Measurements from ENCODE around the gene BTNL9. TPM values are rescaled to one million over a fixed set of nuclear protein-coding genes. Genes with fewer than 3 reads are reported as not detected.

BTNL9 gene
- polyA plus RNA-seq, 3 donors = 7.0 to 14.9 (median 11.5) TPM

- DNase-seq (ENCODE audit: extremely low read depth in 1 of 11, low read depth in 9 of 11, low spot score in 4 of 11) = no peak
Measured at GRCh38 chr5:181111010-181111409, 70.9 kb downstream of the BTNL9 start.

Other genes starting within 250 kb of the BTNL9 start
- gene MGAT1, start 237.5 kb upstream of the BTNL9 start, polyA plus RNA-seq (ENCODE audit: insufficient read length in 3 of 3) = 10 to 100 TPM; 67.3 to 89.2 (median 78.9) TPM
- 10 to 100 TPM; 59.6 to 69.3 (median 62.3) TPM for gene ZFP62, start 179.0 kb upstream of the BTNL9 start, polyA plus RNA-seq (ENCODE audit: insufficient read length in 3 of 3)
- under 1 TPM; 0.47 to 0.89 (median 0.79) TPM for gene BTNL8, start 141.1 kb upstream of the BTNL9 start, polyA plus RNA-seq (ENCODE audit: insufficient read length in 3 of 3)
- under 1 TPM in 2 of 3 donors, not detected in 1; 0.07 to 0.20 TPM for gene BTNL3, start 51.4 kb upstream of the BTNL9 start, polyA plus RNA-seq (ENCODE audit: insufficient read length in 3 of 3)
- under 1 TPM in 1 of 3 donors, not detected in 2; 0.06 TPM for gene OR2V1, start 90.9 kb downstream of the BTNL9 start, polyA plus RNA-seq (ENCODE audit: insufficient read length in 3 of 3)
- under 1 TPM in 1 of 3 donors, not detected in 2; 0.03 TPM for gene OR2V2, start 107.3 kb downstream of the BTNL9 start, polyA plus RNA-seq (ENCODE audit: insufficient read length in 3 of 3)
- under 1 TPM; 0.29 to 0.42 (median 0.33) TPM for gene TRIM7, start 164.9 kb downstream of the BTNL9 start, polyA plus RNA-seq (ENCODE audit: insufficient read length in 3 of 3)
- gene TRIM41, start 183.0 kb downstream of the BTNL9 start, polyA plus RNA-seq (ENCODE audit: insufficient read length in 3 of 3) = 10 to 100 TPM; 31.3 to 38.6 (median 35.9) TPM
- gene RACK1, start 203.6 kb downstream of the BTNL9 start, polyA plus RNA-seq (ENCODE audit: insufficient read length in 3 of 3) = 1,000 to 10,000 TPM; 2,562 to 2,860 (median 2,619) TPM
- gene TRIM52, start 220.9 kb downstream of the BTNL9 start, polyA plus RNA-seq (ENCODE audit: insufficient read length in 3 of 3) = 10 to 100 TPM; 25.5 to 48.5 (median 31.8) TPM

Data from renal cortex interstitium (tissue), 11 donors.